GM18519 (cell line): ENCODE measurements around the gene CD1C.
"Not testable (repeated sequence)": the region's sequence is repeated elsewhere in the genome, so short reads cannot be mapped to it uniquely, and the experiment has no call there.

Source experiments
- ATAC-seq: cut with Tn5 transposase; IDR thresholded peaks from one replicate; pipeline ENCODE4 v1.9.1; 2021; ENCODE audit warnings: mild to moderate bottlenecking, moderate library complexity; ENCODE audit not compliant: unreplicated experiment, low FRiP score

The CD1C gene

GRCh38 chr1:158327481-158327880 is 37.8 kb downstream of the CD1C start:
- no peak for ATAC-seq

GRCh38 chr1:158328426-158328825 is 38.7 kb downstream of the CD1C start:
- no peak for ATAC-seq

- no peak for ATAC-seq
These were observed 39.6 kb downstream of the CD1C start for GRCh38 chr1:158329300-158329699.

GRCh38 chr1:158329733-158330132 is 40.0 kb downstream of the CD1C start:
- ATAC-seq: no peak

- no peak for ATAC-seq
These were observed 40.8 kb downstream of the CD1C start for GRCh38 chr1:158330391-158331105.

- ATAC-seq: no peak
These were observed 41.3 kb downstream of the CD1C start for GRCh38 chr1:158331106-158331425.

GRCh38 chr1:158331481-158332150 is 41.9 kb downstream of the CD1C start, which contains the start of gene CD1B:
Gene CD1B, minus strand, starts transcription at chr1:158331531. Its CDS starts 108 bp downstream, at chr1:158331423.
- ATAC-seq: no peak

GRCh38 chr1:158333405-158334155 is 43.9 kb downstream of the CD1C start:
- no peak for ATAC-seq

GRCh38 chr1:158334526-158335212 is 44.9 kb downstream of the CD1C start:
- no peak for ATAC-seq

- no peak for ATAC-seq
These were observed 45.5 kb downstream of the CD1C start for GRCh38 chr1:158335213-158335532.

- ATAC-seq: not testable (repeated sequence)
These were observed 46.7 kb downstream of the CD1C start for GRCh38 chr1:158336413-158336812.
